Hepatocyte (in vitro differentiated cells): ENCODE data around the gene PLXDC1.

Experiments
- CTCF ChIP-seq: fragments of 200-600 bp; sonication (generic); IDR thresholded peaks from 2 replicates; pipeline ENCODE4 v1.5.1; 2016; ENCODE audit warnings: antibody characterized with exemption, mild to moderate bottlenecking; ENCODE audit not compliant: poor library complexity
- EZH2 ChIP-seq: fragments of 200-600 bp; sonication (generic); IDR thresholded peaks from 2 replicates; pipeline ENCODE4 v1.6.1; 2016; ENCODE audit warnings: antibody characterized with exemption, mild to moderate bottlenecking, borderline replicate concordance
- EZH2phosphoT487 ChIP-seq: fragments of 200-600 bp; sonication (generic); IDR thresholded peaks from one replicate; pipeline ENCODE4 v1.6.1; 2018; ENCODE audit warnings: antibody characterized with exemption, mild to moderate bottlenecking, low read depth, moderate library complexity; ENCODE audit not compliant: unreplicated experiment, severe bottlenecking

GRCh38 chr17:39074676-39075075, 76.8 kb downstream of the PLXDC1 start:
- TF ChIP-seq EZH2phosphoT487 (no peak), CTCF (no peak), EZH2 (no peak)
